GM20000 (cell line): ENCODE results near the gene SLC6A4.

Source experiments
- DNase-seq: peaks from one replicate; pipeline ENCODE4 v3.0.0; 2012; ENCODE audit warnings: low spot score
- TF ChIP-seq, protein P1 (sequence below): IDR thresholded peaks from 2 replicates; pipeline ENCODE4 v1.5.1; 2012; ENCODE audit warnings: mild to moderate bottlenecking, control low read depth; ENCODE audit errors: extremely low read depth, missing control alignments

The SLC6A4 gene

DNA sequence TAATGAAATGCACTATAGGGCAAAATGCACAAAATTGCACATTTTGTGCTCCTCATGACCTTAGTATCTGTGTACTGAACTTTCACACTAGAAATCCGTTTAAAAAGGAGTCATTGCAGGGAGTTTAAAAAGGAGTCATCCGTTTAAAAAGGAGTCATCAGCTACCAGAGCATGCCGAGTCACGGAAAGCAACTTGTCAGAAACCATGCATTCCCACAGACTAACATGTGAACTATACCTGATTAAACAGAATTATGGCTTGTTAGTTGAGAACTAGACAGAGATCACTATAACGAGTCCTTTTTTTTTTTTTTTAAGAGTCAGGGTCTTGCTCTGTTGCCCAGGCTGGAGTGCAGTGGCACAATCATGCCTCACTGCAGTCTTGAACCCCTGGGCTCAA, 35.9 kb downstream of the SLC6A4 start:
- TF ChIP-seq, protein P1, sequence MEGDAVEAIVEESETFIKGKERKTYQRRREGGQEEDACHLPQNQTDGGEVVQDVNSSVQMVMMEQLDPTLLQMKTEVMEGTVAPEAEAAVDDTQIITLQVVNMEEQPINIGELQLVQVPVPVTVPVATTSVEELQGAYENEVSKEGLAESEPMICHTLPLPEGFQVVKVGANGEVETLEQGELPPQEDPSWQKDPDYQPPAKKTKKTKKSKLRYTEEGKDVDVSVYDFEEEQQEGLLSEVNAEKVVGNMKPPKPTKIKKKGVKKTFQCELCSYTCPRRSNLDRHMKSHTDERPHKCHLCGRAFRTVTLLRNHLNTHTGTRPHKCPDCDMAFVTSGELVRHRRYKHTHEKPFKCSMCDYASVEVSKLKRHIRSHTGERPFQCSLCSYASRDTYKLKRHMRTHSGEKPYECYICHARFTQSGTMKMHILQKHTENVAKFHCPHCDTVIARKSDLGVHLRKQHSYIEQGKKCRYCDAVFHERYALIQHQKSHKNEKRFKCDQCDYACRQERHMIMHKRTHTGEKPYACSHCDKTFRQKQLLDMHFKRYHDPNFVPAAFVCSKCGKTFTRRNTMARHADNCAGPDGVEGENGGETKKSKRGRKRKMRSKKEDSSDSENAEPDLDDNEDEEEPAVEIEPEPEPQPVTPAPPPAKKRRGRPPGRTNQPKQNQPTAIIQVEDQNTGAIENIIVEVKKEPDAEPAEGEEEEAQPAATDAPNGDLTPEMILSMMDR, result no peak
- DNase-seq, result no peak

DNA sequence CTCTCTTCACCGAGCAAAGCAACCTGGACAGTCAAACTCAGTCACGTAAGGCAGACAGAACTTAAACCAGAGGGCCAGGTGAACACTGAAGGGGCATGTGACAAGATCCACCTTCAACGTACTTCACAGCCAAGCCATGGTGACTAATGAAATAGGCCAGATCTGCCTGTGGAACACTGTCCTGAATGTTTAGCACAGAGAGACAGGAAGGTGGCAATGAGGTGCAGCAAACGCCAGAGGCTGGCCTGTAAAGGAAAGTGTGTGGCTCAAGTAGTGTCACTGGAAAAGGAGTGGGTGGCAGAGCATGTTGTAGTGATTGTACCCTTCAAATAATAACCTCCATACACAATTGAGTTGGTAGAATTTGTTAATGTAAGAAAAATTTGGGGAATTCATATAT, 38.1 kb downstream of the SLC6A4 start:
- TF ChIP-seq, protein P1, result no peak
- DNase-seq, result no peak

DNA sequence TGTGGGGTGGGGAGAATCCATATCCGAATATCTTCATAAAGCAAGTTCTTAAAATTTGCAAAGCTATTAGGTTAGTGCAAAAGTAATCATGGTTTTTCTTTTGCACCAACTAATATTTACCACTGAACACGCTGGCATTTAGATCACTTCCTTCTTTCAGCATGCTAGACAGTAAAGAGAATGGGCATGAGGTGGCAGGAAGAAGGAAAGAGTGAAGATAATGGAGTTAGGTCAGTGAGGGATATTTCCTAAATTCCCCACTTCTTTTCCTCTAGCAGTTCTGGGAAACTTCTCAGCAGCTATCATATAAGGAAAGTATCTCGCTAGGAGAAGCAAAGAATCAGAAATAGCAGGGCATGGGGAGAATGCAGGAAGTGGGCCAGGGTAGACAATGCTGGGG, 39.0 kb downstream of the SLC6A4 start:
- TF ChIP-seq, protein P1, result no peak
- DNase-seq, result no peak

DNA sequence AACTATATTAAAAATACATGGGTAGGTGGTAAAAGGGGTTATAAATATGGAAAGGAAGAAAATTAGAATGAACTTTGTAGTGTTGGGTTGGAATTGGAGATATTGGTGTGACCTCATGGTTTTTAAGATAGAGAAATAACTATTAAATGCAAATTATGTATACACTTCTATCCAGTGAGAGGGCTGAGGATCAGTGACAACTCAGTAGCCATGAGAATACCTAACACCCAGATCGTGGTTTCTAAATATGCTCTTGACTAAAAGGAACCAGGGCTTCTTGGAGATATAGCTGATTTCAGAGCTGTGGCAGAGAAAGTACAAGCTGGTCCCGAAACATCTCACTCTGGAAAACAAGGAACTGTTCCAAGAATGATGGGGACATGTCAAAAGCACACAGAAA, 44.4 kb downstream of the SLC6A4 start:
- no peak for DNase-seq
- TF ChIP-seq, protein P1, result no peak

DNA sequence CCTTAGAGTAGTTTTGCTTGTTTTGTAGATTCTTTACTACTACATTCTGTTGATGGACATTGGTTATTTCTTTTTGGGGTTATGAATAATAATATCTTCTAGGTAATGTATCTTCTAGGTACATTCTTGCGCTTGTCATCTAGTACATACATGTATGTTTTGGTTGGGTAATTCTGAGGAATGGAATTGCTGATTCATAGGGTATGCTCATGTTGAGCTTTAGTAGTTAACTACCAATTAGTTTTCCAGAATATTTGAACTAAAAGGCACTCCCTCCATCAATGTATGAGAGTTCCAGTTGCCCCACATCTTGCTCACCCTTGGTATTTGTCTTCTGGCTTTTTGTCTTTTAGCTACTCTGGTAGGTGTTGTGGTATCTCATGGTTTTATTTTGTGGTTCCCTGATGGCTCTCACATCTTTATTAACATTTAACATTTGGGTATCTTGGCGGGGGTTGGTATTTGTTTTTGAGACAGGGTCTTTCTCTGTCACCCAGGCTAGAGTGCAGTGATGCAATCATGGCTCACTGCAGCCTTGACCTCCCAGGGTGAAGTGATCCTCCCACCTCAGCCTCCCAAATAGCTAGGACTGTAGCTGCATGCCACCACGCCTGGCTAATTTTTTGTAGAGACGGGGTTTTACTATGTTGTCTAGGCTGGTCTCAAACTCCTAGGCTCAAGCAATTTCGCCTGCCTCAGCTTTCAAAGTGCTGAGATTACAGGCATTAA, 47.1 kb downstream of the SLC6A4 start:
- TF ChIP-seq, protein P1, result no peak
- no peak for DNase-seq

DNA sequence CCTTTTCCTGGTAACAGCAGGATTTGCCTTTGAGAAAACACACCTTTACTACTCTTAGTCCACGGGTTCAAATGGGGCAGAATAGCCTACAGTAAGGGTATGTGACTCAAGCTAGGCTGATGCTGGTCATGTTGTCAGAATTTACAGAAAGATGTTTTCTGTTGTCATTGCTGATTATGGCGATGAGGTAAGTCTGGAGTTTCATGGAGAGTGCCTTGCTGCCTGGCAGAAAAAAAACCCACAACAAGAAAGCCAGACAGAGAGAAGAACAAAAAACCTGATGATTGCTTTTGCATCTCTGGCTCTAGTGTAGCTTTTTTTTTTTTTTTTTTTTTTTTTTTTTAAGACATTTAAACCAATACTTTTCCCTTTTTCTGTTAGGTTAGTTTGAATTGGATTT, 47.9 kb downstream of the SLC6A4 start:
- TF ChIP-seq, protein P1, result no peak
- no peak for DNase-seq

DNA sequence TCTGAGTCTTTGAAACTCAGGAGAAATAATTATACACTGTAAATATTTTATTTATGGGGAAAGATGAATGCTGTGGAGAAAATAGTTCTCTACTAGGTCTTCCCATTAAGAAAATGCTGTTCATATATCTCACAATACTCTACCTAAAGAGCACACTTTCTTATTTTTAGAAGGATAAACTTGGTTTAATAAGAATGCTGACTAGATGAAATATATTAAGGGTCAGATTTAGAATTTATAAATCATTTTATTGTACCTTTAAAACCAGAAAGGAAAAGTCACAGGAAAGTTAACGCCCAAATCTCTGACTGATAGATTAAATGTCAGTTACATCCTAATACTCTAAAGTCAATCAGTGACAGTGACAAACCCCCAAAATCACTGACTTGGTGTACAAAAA, 48.7 kb downstream of the SLC6A4 start:
- no peak for DNase-seq
- TF ChIP-seq, protein P1, result no peak
